RWPE2 (cell line): Measurements from ENCODE around the gene CTNNA1.
"Not testable (repeated sequence)": the region's sequence is repeated elsewhere in the genome, so short reads cannot be mapped to it uniquely, and the experiment has no call there.

Source experiments
- ATAC-seq: fragments of 200-7000 bp; cut with Tn5 transposase; 3 replicates; pipeline ENCODE4 v1.9.1; 2021; ENCODE audit warnings: low read depth
- DNase-seq: peaks from one replicate; pipeline ENCODE4 v3.0.0-alpha.2; 2020; ENCODE audit warnings: low spot score
- H3K27ac ChIP-seq: fragments of 450-650 bp; 2 replicates; pipeline ENCODE4 v1.5.1; 2017; ENCODE audit warnings: mild to moderate bottlenecking; ENCODE audit not compliant: poor library complexity, severe bottlenecking
- H3K27me3 ChIP-seq: fragments of 250-450 bp; sonication (Bioruptor Pico); 2 replicates; pipeline ENCODE4 v1.5.1; 2021; ENCODE audit warnings: mild to moderate bottlenecking, moderate library complexity; ENCODE audit not compliant: insufficient read depth, poor library complexity, severe bottlenecking
- H3K36me3 ChIP-seq: fragments of 250-450 bp; sonication (Bioruptor Pico); 2 replicates; pipeline ENCODE4 v1.5.1; 2020; ENCODE audit warnings: low read depth, mild to moderate bottlenecking, moderate library complexity
- H3K4me1 ChIP-seq: fragments of 250-450 bp; sonication (Bioruptor Pico); 2 replicates; pipeline ENCODE4 v1.5.1; 2021; ENCODE audit warnings: mild to moderate bottlenecking, moderate library complexity; ENCODE audit not compliant: insufficient read depth, poor library complexity, severe bottlenecking
- H3K4me3 ChIP-seq: fragments of 250-450 bp; sonication (Bioruptor Pico); 2 replicates; pipeline ENCODE4 v1.5.1; 2021; ENCODE audit warnings: mild to moderate bottlenecking, moderate library complexity; ENCODE audit not compliant: severe bottlenecking
- H3K9me3 ChIP-seq: fragments of 250-450 bp; sonication (Bioruptor Pico); 2 replicates; pipeline ENCODE4 v1.5.1; 2021; ENCODE audit warnings: mild to moderate bottlenecking, moderate library complexity; ENCODE audit not compliant: severe bottlenecking
- TF ChIP-seq, protein P1 (sequence below): fragments of 450-650 bp; IDR thresholded peaks from one replicate; pipeline ENCODE4 v1.5.1; 2017; ENCODE audit warnings: mild to moderate bottlenecking, moderate library complexity; ENCODE audit not compliant: poor library complexity, severe bottlenecking

The CTNNA1 gene

DNA sequence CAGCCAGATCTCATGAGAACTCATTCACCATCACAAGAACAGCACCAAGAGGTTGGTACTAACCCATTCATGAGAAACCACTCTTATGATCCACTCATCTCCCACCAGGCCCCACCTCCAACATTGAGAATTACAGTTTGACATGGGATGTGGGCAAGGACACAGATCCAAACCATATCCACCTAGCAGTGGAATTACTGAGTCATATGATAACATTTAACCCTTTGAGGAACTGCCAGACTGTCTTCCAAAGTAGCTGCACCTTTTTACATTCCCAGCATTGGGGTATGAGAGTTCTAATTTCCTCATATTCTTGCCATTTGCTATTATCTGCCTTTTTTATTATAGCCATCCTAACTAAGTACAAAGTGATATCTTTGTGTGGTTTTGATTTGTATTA lies 51.9 kb downstream of the CTNNA1 start:
- Histone ChIP-seq H3K36me3 (peaks cover 37% of the 10 kb centered on the region), H3K4me3 (no peak overlapping the region), H3K4me1 (no peaks in the 10 kb centered on the region), H3K27me3 (no peaks in the 10 kb centered on the region), H3K27ac (no peak overlapping the region), H3K9me3 (no peaks in the 10 kb centered on the region)
- TF ChIP-seq, protein P1, sequence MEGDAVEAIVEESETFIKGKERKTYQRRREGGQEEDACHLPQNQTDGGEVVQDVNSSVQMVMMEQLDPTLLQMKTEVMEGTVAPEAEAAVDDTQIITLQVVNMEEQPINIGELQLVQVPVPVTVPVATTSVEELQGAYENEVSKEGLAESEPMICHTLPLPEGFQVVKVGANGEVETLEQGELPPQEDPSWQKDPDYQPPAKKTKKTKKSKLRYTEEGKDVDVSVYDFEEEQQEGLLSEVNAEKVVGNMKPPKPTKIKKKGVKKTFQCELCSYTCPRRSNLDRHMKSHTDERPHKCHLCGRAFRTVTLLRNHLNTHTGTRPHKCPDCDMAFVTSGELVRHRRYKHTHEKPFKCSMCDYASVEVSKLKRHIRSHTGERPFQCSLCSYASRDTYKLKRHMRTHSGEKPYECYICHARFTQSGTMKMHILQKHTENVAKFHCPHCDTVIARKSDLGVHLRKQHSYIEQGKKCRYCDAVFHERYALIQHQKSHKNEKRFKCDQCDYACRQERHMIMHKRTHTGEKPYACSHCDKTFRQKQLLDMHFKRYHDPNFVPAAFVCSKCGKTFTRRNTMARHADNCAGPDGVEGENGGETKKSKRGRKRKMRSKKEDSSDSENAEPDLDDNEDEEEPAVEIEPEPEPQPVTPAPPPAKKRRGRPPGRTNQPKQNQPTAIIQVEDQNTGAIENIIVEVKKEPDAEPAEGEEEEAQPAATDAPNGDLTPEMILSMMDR, result no peak
- ATAC-seq (no peak), DNase-seq (no peak)

DNA sequence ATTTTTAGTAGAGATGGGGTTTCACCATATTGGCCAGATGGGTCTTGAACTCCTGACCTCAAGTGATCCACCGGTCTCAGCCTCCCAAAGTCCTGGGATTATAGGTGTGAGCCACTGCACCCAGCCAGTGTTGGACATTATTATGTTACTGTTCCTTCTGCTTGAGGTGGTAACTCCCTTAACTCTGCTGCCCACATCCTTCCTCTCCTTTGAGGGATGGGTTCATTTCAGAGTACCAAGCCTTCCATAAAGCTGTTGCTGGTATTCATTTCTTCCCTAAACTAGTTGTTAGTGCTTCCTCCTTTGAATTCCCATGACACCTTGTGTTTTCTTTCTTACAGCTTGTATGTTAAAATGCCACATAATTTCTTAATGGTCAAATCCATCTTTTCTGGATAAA lies 54.0 kb downstream of the CTNNA1 start:
- DNase-seq, result no peak

GRCh38 chr5:138809391-138809790 lies 56.2 kb downstream of the CTNNA1 start:
- DNase-seq, result no peak
- no peaks in the 10 kb centered on the region for H3K9me3 ChIP-seq

More for the DNA sequence above, 54.0 kb downstream of the CTNNA1 start:
- Histone ChIP-seq H3K9me3 (no peaks in the 10 kb centered on the region), H3K4me3 (no peak overlapping the region), H3K36me3 (peaks cover 47% of the 10 kb centered on the region), H3K27me3 (no peaks in the 10 kb centered on the region), H3K27ac (no peak overlapping the region), H3K4me1 (no peaks in the 10 kb centered on the region)
- ATAC-seq, result no peak
- TF ChIP-seq, protein P1, result no peak

DNA sequence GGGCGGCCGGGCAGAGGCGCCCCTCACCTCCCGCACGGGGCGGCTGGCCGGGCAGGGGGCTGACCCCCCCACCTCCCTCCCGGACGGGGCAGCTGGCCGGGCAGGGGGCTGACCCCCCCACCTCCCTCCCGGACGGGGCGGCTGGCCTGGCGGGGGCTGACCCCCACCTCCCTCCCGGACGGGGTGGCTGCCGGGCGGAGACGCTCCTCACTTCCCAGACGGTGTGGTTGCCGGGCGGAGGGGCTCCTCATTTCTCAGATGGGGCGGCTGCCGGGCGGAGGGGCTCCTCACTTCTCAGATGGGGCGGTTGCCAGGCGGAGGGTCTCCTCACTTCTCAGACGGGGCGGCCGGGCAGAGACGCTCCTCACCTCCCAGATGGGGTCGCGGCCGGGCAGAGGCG lies 57.6 kb downstream of the CTNNA1 start:
- H3K27me3 ChIP-seq, H3K27ac ChIP-seq, H3K4me1 ChIP-seq, DNase-seq, ATAC-seq, H3K4me3 ChIP-seq, H3K9me3 ChIP-seq: not testable (repeated sequence)
- H3K36me3 ChIP-seq, result peaks cover 74% of the 10 kb centered on the region

More at GRCh38 chr5:138809391-138809790, 56.2 kb downstream of the CTNNA1 start:
- no peaks in the 10 kb centered on the region for H3K27me3 ChIP-seq
- no peak overlapping the region for H3K4me3 ChIP-seq
- no peak overlapping the region for H3K27ac ChIP-seq
- no peak for ATAC-seq
- TF ChIP-seq, protein P1, result no peak
- H3K4me1 ChIP-seq, result no peaks in the 10 kb centered on the region
- H3K36me3 ChIP-seq, result peaks cover 67% of the 10 kb centered on the region

- Histone ChIP-seq H3K4me1 (no peaks in the 10 kb centered on the region), H3K36me3 (peaks cover 69% of the 10 kb centered on the region), H3K27me3 (no peaks in the 10 kb centered on the region), H3K4me3 (no peak overlapping the region), H3K9me3 (no peaks in the 10 kb centered on the region), H3K27ac (no peak overlapping the region)
- DNase-seq (no peak), ATAC-seq (no peak)
- TF ChIP-seq, protein P1, result no peak
Measured at GRCh38 chr5:138815529-138815928, 62.3 kb downstream of the CTNNA1 start.
